SK-N-SH (cell line): Measurements from ENCODE around the gene AGBL4. TPM values are rescaled to one million over a fixed set of nuclear protein-coding genes. Genes with fewer than 3 reads are reported as not detected.

Experiments
- CTCF ChIA-PET: fragments of 300-600, 350-600 bp; formaldehyde crosslinking; extraction: SDS; loops from one replicate; lab custom pipeline; 2021; lab: Yijun Ruan, JAX
- POLR2A ChIA-PET: fragments of 350-600 bp; sonication (Branson Sonifier 250); formaldehyde crosslinking; extraction: SDS; loops from one replicate; lab custom pipeline; 2020; ENCODE audit warnings: antibody characterized with exemption, inconsistent platforms; lab: Yijun Ruan, JAX
- DNase-seq: peaks from one replicate; pipeline ENCODE4 v3.0.0; 2012
- H2AFZ ChIP-seq: fragments of 200-600 bp; sonication (generic); 2 replicates; pipeline ENCODE4 v1.8.1; 2016; ENCODE audit warnings: antibody characterized with exemption, mild to moderate bottlenecking, low read depth
- H3F3A ChIP-seq: fragments of 200-600 bp; sonication (generic); replicated peaks from 2 replicates; pipeline ENCODE3; 2016; ENCODE audit warnings: antibody characterized with exemption, mild to moderate bottlenecking; ENCODE audit not compliant: insufficient read depth
- H3K27ac ChIP-seq, 2 experiments: fragments of 200-500 bp in 1 of 2; fragments of 200-600 bp in 1 of 2; sonication (Bioruptor generic) in 1 of 2; sonication (generic), shearing (Covaris generic) in 1 of 2; 2 replicates each; pipeline versions ENCODE4 v1.5.1 to v1.6.1; 2014 to 2016; ENCODE audit warnings: low read depth in 2 of 2, inconsistent platforms in 1 of 2, low read length in 1 of 2, mild to moderate bottlenecking in 1 of 2, mixed read lengths in 1 of 2
- H3K27me3 ChIP-seq: fragments of 200-600 bp; sonication (generic), shearing (Covaris generic); 2 replicates; pipeline ENCODE4 v1.6.1; 2016; ENCODE audit warnings: mixed run types; ENCODE audit not compliant: insufficient read depth
- H3K36me3 ChIP-seq, 2 experiments: fragments of 200-500 bp in 1 of 2; fragments of 200-600 bp in 1 of 2; sonication (Bioruptor generic) in 1 of 2; sonication (generic) in 1 of 2; replicated peaks in 1 of 2; 2 replicates each; pipeline versions ENCODE3 to v1.5.1; 2014 to 2016; ENCODE audit warnings: low read length in 1 of 2, mild to moderate bottlenecking in 1 of 2; ENCODE audit not compliant: insufficient read depth in 2 of 2, control insufficient read depth in 1 of 2
- H3K4me1 ChIP-seq, 2 experiments: fragments of 200-500 bp in 1 of 2; fragments of 200-600 bp in 1 of 2; sonication (Bioruptor generic) in 1 of 2; sonication (generic), shearing (Covaris generic) in 1 of 2; 2 replicates each; pipeline versions ENCODE4 v1.5.1 to v1.6.1; 2014 to 2016; ENCODE audit warnings: low read depth in 1 of 2, low read length in 1 of 2, mixed run types in 1 of 2; ENCODE audit not compliant: insufficient read depth in 2 of 2, control insufficient read depth in 1 of 2
- H3K4me2 ChIP-seq: fragments of 200-600 bp; sonication (generic), shearing (Covaris generic); 2 replicates; pipeline ENCODE4 v1.6.1; 2017; ENCODE audit warnings: mixed run types
- H3K4me3 ChIP-seq, 2 experiments: fragments of 200-500 bp in 1 of 2; fragments of 200-600 bp in 1 of 2; sonication (Bioruptor generic) in 1 of 2; sonication (generic), shearing (Covaris generic) in 1 of 2; 2 replicates each; pipeline versions ENCODE4 v1.5.1 to v1.8.1; 2014 to 2016; ENCODE audit warnings: low read depth in 2 of 2, inconsistent platforms in 1 of 2, low read length in 1 of 2, mild to moderate bottlenecking in 1 of 2, mixed read lengths in 1 of 2, moderate library complexity in 1 of 2
- H3K79me2 ChIP-seq: fragments of 200-600 bp; sonication (generic); 2 replicates; pipeline ENCODE4 v1.8.1; 2017; ENCODE audit warnings: mild to moderate bottlenecking; ENCODE audit not compliant: insufficient read depth
- H3K9ac ChIP-seq: fragments of 200-600 bp; sonication (generic); 2 replicates; pipeline ENCODE4 v1.6.1; 2017; ENCODE audit warnings: mixed run types
- H3K9me2 ChIP-seq: fragments of 200-600 bp; sonication (generic); 2 replicates; pipeline ENCODE4 v1.6.1; 2017; ENCODE audit warnings: mixed run types
- H3K9me3 ChIP-seq: fragments of 200-600 bp; sonication (generic); 2 replicates; pipeline ENCODE4 v1.6.1; 2017; ENCODE audit warnings: mixed run types, mild to moderate bottlenecking, moderate library complexity
- H4K20me1 ChIP-seq: fragments of 200-600 bp; sonication (generic); 2 replicates; pipeline ENCODE4 v1.6.1; 2017; ENCODE audit warnings: mild to moderate bottlenecking, mixed run types; ENCODE audit not compliant: insufficient read depth
- CTCF ChIP-seq: fragments of 200-600 bp; sonication (generic); IDR thresholded peaks from 2 replicates; pipeline ENCODE4 v1.6.1; 2017; ENCODE audit warnings: antibody characterized with exemption, mild to moderate bottlenecking, moderate library complexity
- EP300 ChIP-seq, 2 experiments: IDR thresholded peaks; 2 replicates each; pipeline versions ENCODE4 v1.4.0 to v1.6.1; 2012; ENCODE audit warnings: borderline replicate concordance in 1 of 2, low read depth in 1 of 2, low read length in 1 of 2
- EZH2phosphoT487 ChIP-seq: fragments of 200-600 bp; sonication (generic); IDR thresholded peaks from 2 replicates; pipeline ENCODE4 v1.6.1; 2017; ENCODE audit warnings: low read depth, mixed run types, mild to moderate bottlenecking, antibody characterized with exemption, moderate library complexity, borderline replicate concordance
- FOSL2 ChIP-seq: IDR thresholded peaks from 2 replicates; pipeline ENCODE4 v1.4.0; 2012; ENCODE audit warnings: low read depth, mild to moderate bottlenecking, moderate library complexity, borderline replicate concordance
- FOXM1 ChIP-seq: IDR thresholded peaks from 2 replicates; pipeline ENCODE4 v1.4.0; 2012; ENCODE audit warnings: low read depth, mild to moderate bottlenecking
- GATA2 ChIP-seq: sonication (generic); formaldehyde crosslinking; IDR thresholded peaks from 2 replicates; pipeline ENCODE4 v1.5.0; 2020; ENCODE audit warnings: mild to moderate bottlenecking, missing genetic modification reagents
- RFX5 ChIP-seq: IDR thresholded peaks from 2 replicates; pipeline ENCODE4 v1.6.1; 2012; ENCODE audit warnings: mild to moderate bottlenecking, improper control_type of control experiment, low read length
- RXRA ChIP-seq: IDR thresholded peaks from 2 replicates; pipeline ENCODE4 v1.4.0; 2012; ENCODE audit warnings: low read depth, mild to moderate bottlenecking, borderline replicate concordance
- SIN3A ChIP-seq: IDR thresholded peaks from 2 replicates; pipeline ENCODE4 v1.6.1; 2012; ENCODE audit warnings: low read depth, mild to moderate bottlenecking, low read length, moderate library complexity, borderline replicate concordance
- TAF1 ChIP-seq: IDR thresholded peaks from 2 replicates; pipeline ENCODE4 v1.6.1; 2012; ENCODE audit warnings: low read depth, mild to moderate bottlenecking, low read length, moderate library complexity, borderline replicate concordance
- TCF12 ChIP-seq: IDR thresholded peaks from 2 replicates; pipeline ENCODE4 v1.4.0; 2012
- USF1 ChIP-seq: IDR thresholded peaks from 2 replicates; pipeline ENCODE4 v1.4.0; 2012; ENCODE audit warnings: low read depth, borderline replicate concordance
- USF2 ChIP-seq: fragments of 150-350 bp; IDR thresholded peaks from 2 replicates; pipeline ENCODE4 v1.6.1; 2017; ENCODE audit warnings: antibody characterized with exemption, low read length, low read depth, borderline replicate concordance
- ZBTB33 ChIP-seq: IDR thresholded peaks from 2 replicates; pipeline ENCODE4 v1.4.0; 2012; ENCODE audit warnings: low read depth, borderline replicate concordance
- WGBS: methylation state at CpG from one replicate; pipeline ENCODE4 v1.1.6; 2017; ENCODE audit warnings: low lambda C conversion rate; 5-methylcytosine and 5-hydroxymethylcytosine counted together
- polyA plus RNA-seq, 3 experiments: library from polyadenylated mRNA; depleted of rRNA; stranded (reverse); fragments of >200 nt; gene quantifications; 2 replicates each; pipeline ENCODE4 v1.2.3, GENCODE V29; 2012

The AGBL4 gene
- polyA plus RNA-seq, 1 of the 3 experiments (the other 2 are of a cell fraction) = 0.07 TPM

- no peak for TF ChIP-seq ZBTB33
- no peak for TF ChIP-seq FOSL2
- no peak for TF ChIP-seq USF1
- no peak for TF ChIP-seq EZH2phosphoT487
- TF ChIP-seq GATA2 (CRISPR knock-in tag) = no peak
Measured at GRCh38 chr1:49337251-49337650, 686.5 kb downstream of the AGBL4 start (continued).

GRCh38 chr1:49333906-49334305 is 689.8 kb downstream of the AGBL4 start:
- H3K79me2 ChIP-seq = no peaks in the 10 kb centered on the region
- H4K20me1 ChIP-seq = no peaks in the 10 kb centered on the region
- H3K9me2 ChIP-seq = no peaks in the 10 kb centered on the region
- H3K27ac ChIP-seq = peak overlapping the region in 1 of 2 experiments; percentile 34; a peak in 2 of 4 replicates
- 26% methylated on average over 2 of the region's 2 CpGs for WGBS
- no peak for DNase-seq
- TF ChIP-seq TCF12 (peak; percentile 28), GATA2 (CRISPR knock-in tag) (no peak)
- no peaks in the 10 kb centered on the region for H3K36me3 ChIP-seq
- no peak overlapping the region for H3K4me2 ChIP-seq
- CTCF ChIA-PET = no interaction called here
- H3K4me1 ChIP-seq = no peaks in the 10 kb centered on the region; a peak in 1 of 4 replicates
- H3K9ac ChIP-seq = no peak overlapping the region
- H3K27me3 ChIP-seq = no peaks in the 10 kb centered on the region
- no peak overlapping the region for H3K4me3 ChIP-seq
- H3K9me3 ChIP-seq = no peaks in the 10 kb centered on the region
- H3F3A ChIP-seq = no peaks in the 10 kb centered on the region
- POLR2A ChIA-PET = no interaction called here
- no peak overlapping the region for H2AFZ ChIP-seq

GRCh38 chr1:49331066-49331852 is 692.5 kb downstream of the AGBL4 start:
- POLR2A ChIA-PET = no interaction called here
- Histone ChIP-seq H3K4me2 (no peak overlapping the region), H3K4me3 (no peak overlapping the region), H3K79me2 (no peaks in the 10 kb centered on the region), H3K27ac (no peak overlapping the region), H4K20me1 (no peaks in the 10 kb centered on the region), H2AFZ (no peak overlapping the region), H3K27me3 (no peaks in the 10 kb centered on the region), H3F3A (no peaks in the 10 kb centered on the region), H3K4me1 (no peaks in the 10 kb centered on the region), H3K9me2 (no peaks in the 10 kb centered on the region), H3K9ac (no peak overlapping the region), H3K9me3 (no peaks in the 10 kb centered on the region), H3K36me3 (no peaks in the 10 kb centered on the region)
- no peak for TF ChIP-seq CTCF
- no peak for TF ChIP-seq TAF1
- TF ChIP-seq USF2 = no peak
- no peak for TF ChIP-seq RFX5
- no peak for TF ChIP-seq FOXM1
- TF ChIP-seq SIN3A = no peak
- TF ChIP-seq ZBTB33 = no peak
- TF ChIP-seq RXRA = no peak
- TF ChIP-seq EP300 (IDR thresholded peaks at IDR 0.05; ENCODE audit: borderline replicate concordance in 1 of 2, low read depth in 1 of 2, low read length in 1 of 2) = no peak
- CTCF ChIA-PET = no interaction called here
- 82% methylated on average over 10 of the region's 17 CpGs for WGBS
- no peak for DNase-seq
